Ishikawa (cell line): Measurements from ENCODE around the gene ZNF112.

Experiments
- CEBPB ChIP-seq: IDR thresholded peaks from 2 replicates; pipeline ENCODE4 v1.6.1; 2012
- CREB1 ChIP-seq: IDR thresholded peaks from 2 replicates; pipeline ENCODE4 v1.6.1; 2012; ENCODE audit warnings: low read depth
- EGR1 ChIP-seq: IDR thresholded peaks from 2 replicates; pipeline ENCODE4 v1.6.1; 2012
- EP300 ChIP-seq: IDR thresholded peaks from 2 replicates; pipeline ENCODE4 v1.6.1; 2012; ENCODE audit warnings: borderline replicate concordance
- FOXM1 ChIP-seq: IDR thresholded peaks from 2 replicates; pipeline ENCODE4 v1.6.1; 2012; ENCODE audit warnings: low read depth, borderline replicate concordance
- MAX ChIP-seq: IDR thresholded peaks from 2 replicates; pipeline ENCODE4 v1.6.1; 2012
- NFIC ChIP-seq: IDR thresholded peaks from 2 replicates; pipeline ENCODE4 v1.6.1; 2012
- RAD21 ChIP-seq: IDR thresholded peaks from 2 replicates; pipeline ENCODE4 v1.6.1; 2012; ENCODE audit warnings: low read depth
- REST ChIP-seq: IDR thresholded peaks from 2 replicates; pipeline ENCODE4 v1.6.1; 2012; ENCODE audit warnings: low read depth, mild to moderate bottlenecking
- TAF1 ChIP-seq: IDR thresholded peaks from 2 replicates; pipeline ENCODE4 v1.6.1; 2012; ENCODE audit warnings: low read depth, mild to moderate bottlenecking
- TCF12 ChIP-seq: IDR thresholded peaks from 2 replicates; pipeline ENCODE4 v1.6.1; 2012; ENCODE audit warnings: low read depth
- TEAD4 ChIP-seq: IDR thresholded peaks from 2 replicates; pipeline ENCODE4 v1.6.1; 2012
- USF1 ChIP-seq: IDR thresholded peaks from 2 replicates; pipeline ENCODE4 v1.6.1; 2012
- YY1 ChIP-seq: IDR thresholded peaks from 2 replicates; pipeline ENCODE4 v1.6.1; 2012; ENCODE audit warnings: low read depth
- ZBTB7A ChIP-seq: IDR thresholded peaks from 2 replicates; pipeline ENCODE4 v1.6.1; 2012; ENCODE audit warnings: low read depth

Gene ZNF112

GRCh38 chr19:44346556-44346955 lies 9.9 kb downstream of the ZNF112 start:
- TF ChIP-seq YY1: no peak
- no peak for TF ChIP-seq USF1
- no peak for TF ChIP-seq RAD21
- TF ChIP-seq TCF12: no peak
- TF ChIP-seq REST: no peak
- TF ChIP-seq EP300: no peak
- TF ChIP-seq TAF1: no peak
- TF ChIP-seq EGR1: no peak
- no peak for TF ChIP-seq MAX
- TF ChIP-seq NFIC: no peak
- no peak for TF ChIP-seq FOXM1
- no peak for TF ChIP-seq ZBTB7A
- no peak for TF ChIP-seq CREB1
- no peak for TF ChIP-seq TEAD4
- no peak for TF ChIP-seq CEBPB

GRCh38 chr19:44345959-44346358 lies 10.5 kb downstream of the ZNF112 start:
- no peak for TF ChIP-seq REST
- TF ChIP-seq YY1: no peak

GRCh38 chr19:44344255-44344654 lies 12.2 kb downstream of the ZNF112 start:
- TF ChIP-seq ZBTB7A (no peak), EP300 (no peak), USF1 (no peak), NFIC (no peak), REST (no peak), TEAD4 (no peak), TAF1 (no peak), YY1 (no peak), FOXM1 (no peak), MAX (no peak), EGR1 (no peak)

GRCh38 chr19:44341794-44342193 lies 14.7 kb downstream of the ZNF112 start:
- TF ChIP-seq CEBPB (no peak), TAF1 (no peak), EP300 (no peak), USF1 (no peak), ZBTB7A (no peak), YY1 (no peak), FOXM1 (no peak), TCF12 (no peak), RAD21 (no peak), REST (no peak), MAX (no peak), TEAD4 (no peak), NFIC (no peak), EGR1 (no peak), CREB1 (no peak)
